A549 (cell line): ENCODE results near the gene ERI2. TPM values are rescaled to one million over a fixed set of nuclear protein-coding genes. Genes with fewer than 3 reads are reported as not detected.

Experiments used
- ATAC-seq, 2 experiments: fragments of 200-7000 bp in 1 of 2; fragments of >200 bp in 1 of 2; cut with Nextera tagmentation in 1 of 2; cut with Tn5 transposase in 1 of 2; 3 replicates each; pipeline versions ENCODE4 v1.8.0 to v1.9.1; 2018 to 2020; ENCODE audit warnings: mild to moderate bottlenecking in 1 of 2, moderate library complexity in 1 of 2
- CTCF ChIA-PET: fragments of 300-600 bp; sonication (Branson Sonifier 250); formaldehyde crosslinking; extraction: SDS; loops from one replicate; lab custom pipeline; 2021; ENCODE audit warnings: antibody characterized with exemption, inconsistent platforms; lab: Yijun Ruan, JAX
- POLR2A ChIA-PET: fragments of 350-600 bp; formaldehyde crosslinking; extraction: SDS; loops from one replicate; lab custom pipeline; 2021; ENCODE audit warnings: antibody characterized with exemption, inconsistent platforms; lab: Yijun Ruan, JAX
- DNase-seq, 2 experiments: peaks; one replicate each; pipeline versions ENCODE4 v3.0.0 to v3.0.0-alpha.2; 2011 to 2016; ENCODE audit warnings: low read depth in 1 of 2, low spot score in 1 of 2
- FAIRE-seq: peaks from 2 replicates; lab custom pipeline; 2011; peaks lifted over from hg19 to GRCh38; lab: Jason Lieb, UNC
- H3K27ac ChIP-seq, 2 experiments: fragments of >200 bp; sonication (Bioruptor Twin); formaldehyde crosslinking; 3 replicates each; pipeline ENCODE4 v1.5.1; 2016 to 2017
- H3K4me1 ChIP-seq: fragments of >200 bp; sonication (Bioruptor Twin); formaldehyde crosslinking; 3 replicates; pipeline ENCODE4 v1.6.1; 2016
- H3K4me2 ChIP-seq: fragments of >200 bp; sonication (Bioruptor Twin); formaldehyde crosslinking; 3 replicates; pipeline ENCODE4 v1.6.1; 2016
- H3K4me3 ChIP-seq: fragments of >200 bp; sonication (Bioruptor Twin); formaldehyde crosslinking; 3 replicates; pipeline ENCODE4 v1.5.1; 2016
- H3K9me3 ChIP-seq: fragments of >200 bp; sonication (Bioruptor Twin); formaldehyde crosslinking; 3 replicates; pipeline ENCODE4 v1.6.1; 2016
- BCL3 ChIP-seq: fragments of >200 bp; sonication (Bioruptor Twin); formaldehyde crosslinking; IDR thresholded peaks from 3 replicates; pipeline ENCODE4 v1.6.1; 2016
- CBX2 ChIP-seq: fragments of 200-600 bp; sonication (generic); IDR thresholded peaks from 2 replicates; pipeline ENCODE4 v1.6.1; 2016; ENCODE audit warnings: low read depth, mild to moderate bottlenecking, borderline replicate concordance
- EHMT2 ChIP-seq: fragments of 200-600 bp; sonication (generic); IDR thresholded peaks from 2 replicates; pipeline ENCODE4 v1.6.1; 2016; ENCODE audit warnings: antibody characterized with exemption, low read depth, mild to moderate bottlenecking, moderate library complexity
- ELK1 ChIP-seq: fragments of 150-350 bp; IDR thresholded peaks from 2 replicates; pipeline ENCODE4 v1.6.1; 2014; ENCODE audit warnings: low read depth, mild to moderate bottlenecking, low read length
- ESRRA ChIP-seq: fragments of 150-350 bp; IDR thresholded peaks from 2 replicates; pipeline ENCODE4 v1.6.1; 2014; ENCODE audit warnings: mild to moderate bottlenecking, low read length, borderline replicate concordance
- FOSL2 ChIP-seq, 2 experiments: fragments of 450-650 bp in 1 of 2; fragments of >200 bp in 1 of 2; sonication (Bioruptor Twin) in 1 of 2; formaldehyde crosslinking; IDR thresholded peaks; 2 replicates each; pipeline versions ENCODE4 v1.5.0 to v1.6.1; 2016 to 2020; ENCODE audit warnings: mild to moderate bottlenecking in 1 of 2, moderate library complexity in 1 of 2
- FOXS1 ChIP-seq: fragments of 250-450 bp; sonication (Bioruptor Pico); IDR thresholded peaks from 2 replicates; pipeline ENCODE4 v1.5.0; 2020; ENCODE audit warnings: mild to moderate bottlenecking, moderate library complexity
- HEYL ChIP-seq: fragments of 250-450 bp; sonication (Bioruptor Pico); IDR thresholded peaks from 2 replicates; pipeline ENCODE4 v1.8.0; 2021; ENCODE audit warnings: mild to moderate bottlenecking, moderate library complexity
- HMGXB4 ChIP-seq: fragments of 250-450 bp; sonication (Bioruptor Pico); IDR thresholded peaks from 2 replicates; pipeline ENCODE4 v1.5.0; 2021; ENCODE audit warnings: mild to moderate bottlenecking, moderate library complexity, borderline replicate concordance
- HOXB5 ChIP-seq: fragments of 250-450 bp; sonication (Bioruptor Pico); IDR thresholded peaks from 2 replicates; pipeline ENCODE4 v1.5.0; 2020; ENCODE audit warnings: mild to moderate bottlenecking, moderate library complexity
- POLR2A ChIP-seq: IDR thresholded peaks from 2 replicates; pipeline ENCODE4 v1.6.1; 2012; ENCODE audit warnings: mild to moderate bottlenecking, low read length
- RARB ChIP-seq: fragments of 250-450 bp; sonication (Bioruptor Pico); IDR thresholded peaks from 2 replicates; pipeline ENCODE4 v1.8.0; 2021; ENCODE audit warnings: mild to moderate bottlenecking, moderate library complexity
- USF2 ChIP-seq: fragments of 450-650 bp; IDR thresholded peaks from 2 replicates; pipeline ENCODE4 v1.6.1; 2014; ENCODE audit warnings: antibody characterized with exemption
- WGBS: methylation state at CpG from one replicate; pipeline ENCODE4 v1.1.6; 2017; ENCODE audit errors: missing lambda C conversion rate; 5-methylcytosine and 5-hydroxymethylcytosine counted together
- polyA plus RNA-seq, 4 experiments: library from polyadenylated mRNA; depleted of rRNA in 3 of 4; stranded (reverse); fragments of >200 nt; fragmentation: RNase III in 1 of 4; extraction: RNeasy Plus Mini Kit Qiagen cat#74134 plus additional on column Dnase treatment in 1 of 4; gene quantifications; 2 replicates in 3 of 4; 3 replicates in 1 of 4; pipeline ENCODE4 v1.2.3, GENCODE V29; 2011 to 2017

The ERI2 gene
- polyA plus RNA-seq, 2 of the 4 experiments (the other 2 are of a cell fraction), result 15.9 to 25.1 TPM

- POLR2A ChIA-PET, result no interaction called here
- no peak overlapping the region for H3K27ac ChIP-seq
- 0 out of 3 replicates have a peak, but pooled peaks cover 3% of the 10 kb centered on the region for H3K9me3 ChIP-seq
- CTCF ChIA-PET, result interaction anchor here (0.8 to 2.0 kb wide), 5 partner anchors 9 to 18 kb away, joined by 3 to 5 read pairs (median 3); no protein-coding TSS in a partner anchor
- WGBS, result 65% methylated on average over 2 of the region's 2 CpGs
- DNase-seq (no peak), ATAC-seq (no peak), FAIRE-seq (no peak)
- H3K4me3 ChIP-seq, result no peak overlapping the region
- no peaks in the 10 kb centered on the region for H3K4me1 ChIP-seq
- no peak overlapping the region for H3K4me2 ChIP-seq
- TF ChIP-seq ESRRA (no peak), FOSL2 (IDR thresholded peaks at IDR 0.05) (no peak), FOSL2 (CRISPR knock-in tag; IDR thresholded peaks at IDR 0.05) (no peak)
- TF ChIP-seq, all 56 proteins: peak for 0
Observed at GRCh38 chr16:20833086-20833485, 26.8 kb upstream of the ERI2 start.

- CTCF ChIA-PET, result interaction anchor here (0.7 kb wide), 1 partner anchor 19 kb away, joined by 3 read pairs; no protein-coding TSS in a partner anchor
- 74% methylated on average over 1 of the region's 1 CpG for WGBS
Observed at GRCh38 chr16:20830372-20830771, 24.1 kb upstream of the ERI2 start.

GRCh38 chr16:20829536-20829935 lies 23.3 kb upstream of the ERI2 start:
- Histone ChIP-seq H3K27ac (no peak overlapping the region), H3K4me3 (no peak overlapping the region), H3K4me2 (no peak overlapping the region), H3K9me3 (no peaks in the 10 kb centered on the region), H3K4me1 (no peaks in the 10 kb centered on the region)
- POLR2A ChIA-PET, result no interaction called here
- DNase-seq (no peak), ATAC-seq (no peak), FAIRE-seq (no peak)
- CTCF ChIA-PET, result no interaction called here
- TF ChIP-seq FOXS1 (CRISPR knock-in tag) (no peak), HOXB5 (CRISPR knock-in tag) (no peak), BCL3 (no peak), HMGXB4 (CRISPR knock-in tag) (no peak), POLR2A (no peak), CBX2 (no peak), HEYL (CRISPR knock-in tag) (no peak), USF2 (no peak), EHMT2 (no peak), ELK1 (no peak)
- 56% methylated on average over 1 of the region's 1 CpG for WGBS

More at GRCh38 chr16:20830372-20830771, 24.1 kb upstream of the ERI2 start:
- DNase-seq (no peak), ATAC-seq (no peak), FAIRE-seq (no peak)
- no peaks in the 10 kb centered on the region for H3K9me3 ChIP-seq
- POLR2A ChIA-PET, result no interaction called here
- no peaks in the 10 kb centered on the region for H3K4me1 ChIP-seq
- no peak overlapping the region for H3K4me2 ChIP-seq
- H3K27ac ChIP-seq, result no peak overlapping the region
- TF ChIP-seq BCL3, result no peak
- TF ChIP-seq CBX2, result no peak
- no peak for TF ChIP-seq RARB
- H3K4me3 ChIP-seq, result no peak overlapping the region
